WI38 (cell line): ENCODE results near the gene OR6T1.

ENCODE experiments used
- H3K4me3 ChIP-seq: 2 replicates; pipeline ENCODE4 v1.5.1; 2011; ENCODE audit warnings: low read depth, mild to moderate bottlenecking, control low read depth, low read length
- TF ChIP-seq, protein P1 (sequence below): IDR thresholded peaks from 2 replicates; pipeline ENCODE4 v1.5.1; 2012; ENCODE audit warnings: low read depth, mild to moderate bottlenecking, control low read depth, low read length

OR6T1 gene

GRCh38 chr11:123943738-123944137, at the start of gene OR6T1:
TSS of gene OR6T1 (minus strand) at chr11:123943838. CDS start at chr11:123943838, 0 bp downstream.
- no peak within 1 kb of the TSS for H3K4me3 ChIP-seq
- TF ChIP-seq, protein P1, sequence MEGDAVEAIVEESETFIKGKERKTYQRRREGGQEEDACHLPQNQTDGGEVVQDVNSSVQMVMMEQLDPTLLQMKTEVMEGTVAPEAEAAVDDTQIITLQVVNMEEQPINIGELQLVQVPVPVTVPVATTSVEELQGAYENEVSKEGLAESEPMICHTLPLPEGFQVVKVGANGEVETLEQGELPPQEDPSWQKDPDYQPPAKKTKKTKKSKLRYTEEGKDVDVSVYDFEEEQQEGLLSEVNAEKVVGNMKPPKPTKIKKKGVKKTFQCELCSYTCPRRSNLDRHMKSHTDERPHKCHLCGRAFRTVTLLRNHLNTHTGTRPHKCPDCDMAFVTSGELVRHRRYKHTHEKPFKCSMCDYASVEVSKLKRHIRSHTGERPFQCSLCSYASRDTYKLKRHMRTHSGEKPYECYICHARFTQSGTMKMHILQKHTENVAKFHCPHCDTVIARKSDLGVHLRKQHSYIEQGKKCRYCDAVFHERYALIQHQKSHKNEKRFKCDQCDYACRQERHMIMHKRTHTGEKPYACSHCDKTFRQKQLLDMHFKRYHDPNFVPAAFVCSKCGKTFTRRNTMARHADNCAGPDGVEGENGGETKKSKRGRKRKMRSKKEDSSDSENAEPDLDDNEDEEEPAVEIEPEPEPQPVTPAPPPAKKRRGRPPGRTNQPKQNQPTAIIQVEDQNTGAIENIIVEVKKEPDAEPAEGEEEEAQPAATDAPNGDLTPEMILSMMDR: no peak

DNA sequence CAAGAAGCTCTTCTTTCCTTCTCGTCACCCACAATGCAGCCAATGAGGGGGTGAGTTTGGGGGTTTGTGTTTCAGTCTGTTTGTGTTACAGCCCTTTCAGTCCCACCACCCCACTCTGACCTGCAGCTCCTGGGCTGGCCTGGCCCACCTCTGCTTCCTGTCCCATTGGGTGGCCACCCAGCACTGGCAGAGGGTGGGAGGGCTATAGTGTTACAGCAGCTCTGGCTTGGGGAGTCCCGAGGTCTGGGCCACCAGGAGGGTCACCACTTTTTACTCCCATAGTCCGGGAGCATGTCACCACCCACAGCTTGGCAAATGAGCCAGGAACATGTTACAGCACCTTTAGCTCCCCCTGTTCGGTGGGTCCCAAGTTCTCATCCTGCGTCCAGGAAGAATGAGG, 35.7 kb upstream of the OR6T1 start:
- no peak overlapping the region for H3K4me3 ChIP-seq
- TF ChIP-seq, protein P1: no peak

- TF ChIP-seq, protein P1: no peak
- H3K4me3 ChIP-seq: no peak within 1 kb of the TSS
These were observed 34.2 kb upstream of the OR6T1 start, which contains the start of gene OR10S1 for GRCh38 chr11:123977731-123978347. TSS of gene OR10S1 (minus strand) at chr11:123977781. CDS start at chr11:123977664, 117 bp downstream.

GRCh38 chr11:123976770-123977560, 33.3 kb upstream of the OR6T1 start:
- TF ChIP-seq, protein P1: no peak
- H3K4me3 ChIP-seq: no peak overlapping the region

DNA sequence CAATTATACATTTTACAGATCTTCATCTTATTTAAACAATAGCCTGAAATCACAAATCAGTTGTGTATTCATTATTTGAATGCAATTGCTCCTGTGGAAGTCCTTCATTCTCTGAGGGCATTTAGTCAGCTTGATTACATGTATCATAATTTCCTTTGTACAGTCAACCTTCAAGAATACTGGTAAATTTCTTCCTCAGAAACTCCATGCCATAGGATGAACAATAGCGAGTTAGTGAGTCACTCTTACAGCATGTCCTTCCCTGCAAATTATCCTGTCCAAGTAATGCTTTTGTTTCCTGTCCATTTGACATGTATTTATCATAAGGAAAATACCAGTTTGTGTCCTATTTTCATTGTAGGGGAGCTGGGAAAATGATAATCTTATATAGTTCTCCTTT, 30.2 kb upstream of the OR6T1 start:
- H3K4me3 ChIP-seq: no peak overlapping the region
- TF ChIP-seq, protein P1: no peak

GRCh38 chr11:123956752-123957151, 13.1 kb upstream of the OR6T1 start:
- TF ChIP-seq, protein P1: no peak
- H3K4me3 ChIP-seq: no peak overlapping the region

GRCh38 chr11:123945132-123945531, 1.5 kb upstream of the OR6T1 start:
- TF ChIP-seq, protein P1: no peak
- no peak overlapping the region for H3K4me3 ChIP-seq
